Stimulated activated naive CD8-positive, alpha-beta T cell treated with anti-CD3 and anti-CD28 coated beads, Interleukin-15, Interleukin-2, amounts not matched to agents 100 ng/mL and 50 ng/mL, for 24 hours (primary cell): ENCODE measurements around the gene POLR1B.

ENCODE experiments used
- H3K27ac Mint-ChIP-seq: one replicate; pipeline ENCODE4 v1.8.0; 2021; ENCODE audit warnings: mild to moderate bottlenecking, mixed read lengths
- H3K27me3 Mint-ChIP-seq: one replicate; pipeline ENCODE4 v1.8.0; 2021; ENCODE audit warnings: mixed read lengths
- H3K36me3 Mint-ChIP-seq: one replicate; pipeline ENCODE4 v1.8.0; 2021; ENCODE audit warnings: low read depth, mixed read lengths
- H3K4me1 Mint-ChIP-seq: one replicate; pipeline ENCODE4 v1.8.0; 2021; ENCODE audit warnings: low read depth, mixed read lengths
- H3K4me3 Mint-ChIP-seq: one replicate; pipeline ENCODE4 v1.8.0; 2021; ENCODE audit warnings: mild to moderate bottlenecking, mixed read lengths
- H3K9me3 Mint-ChIP-seq: one replicate; pipeline ENCODE4 v1.8.0; 2021; ENCODE audit warnings: mixed read lengths

Gene POLR1B

GRCh38 chr2:112625474-112626114 lies 83.3 kb downstream of the POLR1B start:
- H3K36me3 Mint-ChIP-seq: no peaks in the 10 kb centered on the region
- no peak overlapping the region for H3K27ac Mint-ChIP-seq
- no peaks in the 10 kb centered on the region for H3K9me3 Mint-ChIP-seq
- peaks cover 49% of the 10 kb centered on the region for H3K4me1 Mint-ChIP-seq
- no peak overlapping the region for H3K4me3 Mint-ChIP-seq
- peaks cover 9% of the 10 kb centered on the region for H3K27me3 Mint-ChIP-seq

GRCh38 chr2:112626604-112627059 lies 84.4 kb downstream of the POLR1B start:
- Mint-ChIP-seq H3K4me1 (peaks cover 60% of the 10 kb centered on the region), H3K9me3 (no peaks in the 10 kb centered on the region), H3K27ac (peak overlapping the region; percentile 34), H3K36me3 (no peaks in the 10 kb centered on the region), H3K27me3 (peaks cover 9% of the 10 kb centered on the region), H3K4me3 (peak overlapping the region; percentile 30)
